Measurements from ENCODE around the gene BBC3. TPM values are rescaled to one million over a fixed set of nuclear protein-coding genes. Genes with fewer than 3 reads are reported as not detected.
"Not testable (repeated sequence)": the region's sequence is repeated elsewhere in the genome, so short reads cannot be mapped to it uniquely, and the experiment has no call there.

BBC3 gene, protein sequence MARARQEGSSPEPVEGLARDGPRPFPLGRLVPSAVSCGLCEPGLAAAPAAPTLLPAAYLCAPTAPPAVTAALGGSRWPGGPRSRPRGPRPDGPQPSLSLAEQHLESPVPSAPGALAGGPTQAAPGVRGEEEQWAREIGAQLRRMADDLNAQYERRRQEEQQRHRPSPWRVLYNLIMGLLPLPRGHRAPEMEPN
- total RNA-seq (10 to 100 TPM; 39.8 to 42.1 TPM), total RNA-seq (2.3 to 57.3 (median 11.4) reads per million in 172 experiments)
- 13.2 TPM for polyA plus RNA-seq (2013, experiment 1 of 2)
- 18.7 TPM for polyA plus RNA-seq (2013, experiment 2 of 2)

DNA sequence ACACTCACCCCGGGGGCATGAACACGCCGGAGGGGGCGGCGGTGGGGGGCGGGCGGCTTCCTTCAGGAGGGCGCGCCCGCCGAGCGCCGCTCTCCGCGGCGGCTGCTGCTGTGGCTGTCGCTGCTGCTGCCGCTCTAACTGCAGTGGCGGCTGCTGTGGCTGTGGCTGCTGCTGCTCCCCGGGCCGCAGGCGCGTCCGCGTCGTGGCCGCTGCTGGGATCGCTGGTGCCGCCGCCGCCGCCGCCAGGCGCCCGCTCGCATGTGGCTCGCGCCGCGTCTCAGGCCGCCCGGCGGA is at the start of gene BBC3:
BBC3 (minus strand) TSS at position 279 of the 294 bp plus-strand sequence. CDS start 2,768 bp downstream, outside the sequence.
- peak within 1 kb of the TSS; percentile 85 for H3K4me3 Mint-ChIP-seq
- H3K36me3 Mint-ChIP-seq (ENCODE audit: low read depth), result no peaks in the 10 kb centered on the region
- H3K27me3 ChIP-seq (ENCODE audit: control insufficient read depth in 1 of 2, insufficient read depth in 2 of 2, low read length in 2 of 2), result no peaks in the 10 kb centered on the region
- POLR2A ChIA-PET, result no interaction called here
- no peaks in the 10 kb centered on the region for H3K27me3 Mint-ChIP-seq
- peak within 1 kb of the TSS; percentile 55 to 93 for H3K27ac ChIP-seq (ENCODE audit: low read depth in 1 of 2, low read length in 2 of 2)
- H3K4me3 ChIP-seq (ENCODE audit: low read length), result peak within 1 kb of the TSS; percentile 76
- CTCF ChIA-PET, result interaction anchor here (1.4 to 1.6 kb wide), 2 partner anchors 9 to 20 kb away, joined by 3 to 4 read pairs; no protein-coding TSS in a partner anchor
- peak within 1 kb of the TSS; percentile 72 for H3K27ac Mint-ChIP-seq
- no peaks in the 10 kb centered on the region for H3K9me3 Mint-ChIP-seq
- no peak for DNase-seq
- peaks cover 56% of the 10 kb centered on the region for H3K4me1 ChIP-seq (ENCODE audit: insufficient read depth, low read length)
- TF ChIP-seq CTCF (IDR thresholded peaks at IDR 0.05), result no peak
- ATAC-seq (ENCODE audit: poor library complexity), result no peak
- intact Hi-C loops (cut with DNase I, micrococcal nuclease), result loop anchor here (1.0 to 10.0 kb wide), 5 partner anchors 10 to 516 kb away; partner anchors contain the start of genes CCDC9 (in 1 of the 2) and PRKD2 (in 1 of the 2)
- no peaks in the 10 kb centered on the region for H3K9me3 ChIP-seq (ENCODE audit: control insufficient read depth in 1 of 2, insufficient read depth in 1 of 2, low read length in 2 of 2)
- peaks cover 28% of the 10 kb centered on the region for H3K4me1 Mint-ChIP-seq (ENCODE audit: low read depth)
- no peaks in the 10 kb centered on the region for H3K36me3 ChIP-seq (ENCODE audit: insufficient read depth, low read length)

GRCh38 chr19:47280183-47280797 is 49.3 kb upstream of the BBC3 start:
- intact Hi-C loops (cut with DNase I, micrococcal nuclease), result no loop called here

DNA sequence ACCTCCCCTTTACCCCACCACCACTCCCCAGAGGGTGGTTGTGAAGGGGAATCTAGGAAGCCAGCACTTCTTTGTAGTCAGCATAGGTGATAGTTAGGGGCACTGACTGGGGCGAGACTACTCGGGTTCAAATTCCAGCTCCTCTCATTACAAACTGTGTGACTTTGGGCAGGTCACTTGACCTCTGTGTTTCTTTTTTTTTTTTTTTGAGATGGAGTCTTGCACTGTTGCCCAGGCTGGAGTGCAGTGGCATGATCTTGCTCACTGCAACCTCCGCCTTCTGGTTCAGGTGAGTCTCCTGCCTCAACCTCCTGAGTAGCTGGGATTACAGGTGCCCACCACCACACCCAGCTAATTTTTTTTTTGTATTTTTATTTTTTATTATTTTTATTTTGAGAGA is 45.5 kb upstream of the BBC3 start:
- ChIA-PET POLR2A (interaction anchor here (1.2 to 3.1 kb wide), 3 partner anchors 20 to 163 kb away, joined by 5 to 124 read pairs (median 14); partner anchors contain the start of genes CCDC9 and ZC3H4), CTCF (interaction anchor here (1.1 to 2.9 kb wide), 2 partner anchors 8 to 72 kb away, joined by 3 to 10 read pairs; partner anchors contain the start of gene DHX34)
- Mint-ChIP-seq H3K4me3 (peak overlapping the region; percentile 85), H3K36me3 (ENCODE audit: low read depth) (peaks cover 26% of the 10 kb centered on the region), H3K27ac (peak overlapping the region; percentile 81), H3K4me1 (ENCODE audit: low read depth) (peaks cover 28% of the 10 kb centered on the region)
- H3K9me3 Mint-ChIP-seq; H3K27me3 Mint-ChIP-seq; DNase-seq; H3K9me3 ChIP-seq (ENCODE audit: control insufficient read depth in 1 of 2, insufficient read depth in 1 of 2, low read length in 2 of 2); H3K4me3 ChIP-seq (ENCODE audit: low read length); ATAC-seq (ENCODE audit: poor library complexity); H3K36me3 ChIP-seq (ENCODE audit: insufficient read depth, low read length); H3K27ac ChIP-seq (ENCODE audit: low read depth in 1 of 2, low read length in 2 of 2); H3K27me3 ChIP-seq (ENCODE audit: control insufficient read depth in 1 of 2, insufficient read depth in 2 of 2, low read length in 2 of 2): not testable (repeated sequence)
- intact Hi-C loops (cut with DNase I, micrococcal nuclease), result loop anchor here in 1 of 2 experiments (10.0 kb wide), 2 partner anchors 328 to 672 kb away; partner anchors contain the start of genes BICRA and CALM3
- H3K4me1 ChIP-seq (ENCODE audit: insufficient read depth, low read length), result peaks cover 24% of the 10 kb centered on the region

More at GRCh38 chr19:47280183-47280797, 49.3 kb upstream of the BBC3 start:
- Histone ChIP-seq H3K27me3 (ENCODE audit: control insufficient read depth in 1 of 2, insufficient read depth in 2 of 2, low read length in 2 of 2) (no peaks in the 10 kb centered on the region), H3K4me3 (ENCODE audit: low read length) (no peak overlapping the region), H3K4me1 (ENCODE audit: insufficient read depth, low read length) (peaks cover 8% of the 10 kb centered on the region), H3K27ac (ENCODE audit: low read depth in 1 of 2, low read length in 2 of 2) (no peak overlapping the region), H3K9me3 (ENCODE audit: control insufficient read depth in 1 of 2, insufficient read depth in 1 of 2, low read length in 2 of 2) (no peaks in the 10 kb centered on the region), H3K36me3 (ENCODE audit: insufficient read depth, low read length) (no peaks in the 10 kb centered on the region)
- POLR2A ChIA-PET, result interaction anchor here (0.6 kb wide), 1 partner anchor 18 kb away, joined by 3 read pairs; no protein-coding TSS in a partner anchor
- Mint-ChIP-seq H3K4me3 (no peak overlapping the region), H3K36me3 (ENCODE audit: low read depth) (peaks cover 6% of the 10 kb centered on the region), H3K4me1 (ENCODE audit: low read depth) (peaks cover 17% of the 10 kb centered on the region), H3K9me3 (no peaks in the 10 kb centered on the region), H3K27ac (no peak overlapping the region), H3K27me3 (no peaks in the 10 kb centered on the region)
- DNase-seq, result peak; percentile 35 to 75 (median 50)
- TF ChIP-seq CTCF (IDR thresholded peaks at IDR 0.05), result no peak
- CTCF ChIA-PET, result interaction anchor here (1.5 kb wide), 1 partner anchor 69 kb away, joined by 3 read pairs; the partner anchor contains the start of gene DHX34
- ATAC-seq (ENCODE audit: poor library complexity), result peak; percentile 81

Measured in CD4-positive, alpha-beta T cell (primary cell).